MM.1S (cell line): ENCODE results near the gene SAV1.

ENCODE experiments used
- CTCF ChIP-seq: fragments of 300-600 bp; sonication (generic); IDR thresholded peaks from 2 replicates; pipeline ENCODE4 v1.5.1; 2016; ENCODE audit warnings: antibody characterized with exemption, low read length, mixed read lengths
- EZH2 ChIP-seq: fragments of 300-600 bp; sonication (generic); optimal IDR thresholded peaks from 2 replicates; pipeline ENCODE3; 2017; ENCODE audit warnings: low read depth, mild to moderate bottlenecking, antibody characterized with exemption, low read length, mixed read lengths
- EZH2phosphoT487 ChIP-seq: fragments of 300-600 bp; sonication (generic); IDR thresholded peaks from 2 replicates; pipeline ENCODE4 v1.6.1; 2018; ENCODE audit warnings: antibody characterized with exemption, low read length

DNA sequence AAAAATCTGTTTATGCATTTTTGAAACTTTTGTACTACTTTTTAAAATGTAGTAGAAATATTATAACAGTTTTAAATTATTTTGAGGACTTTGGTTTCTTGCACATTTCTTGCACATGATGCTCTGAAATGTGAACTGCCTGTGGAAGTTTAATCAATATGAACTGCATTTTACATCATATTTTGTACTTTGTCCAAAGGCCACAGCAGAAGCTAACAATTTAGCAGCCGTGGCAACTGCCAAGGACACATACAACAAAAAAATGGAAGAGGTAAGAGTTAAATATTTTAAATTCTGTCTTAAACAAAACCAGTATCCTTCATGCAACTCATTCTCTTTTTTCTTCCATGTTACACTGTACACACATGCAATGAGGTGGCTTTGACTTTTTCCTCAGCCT, 45.1 kb downstream of the SAV1 start:
- no peak for TF ChIP-seq CTCF
- no peak for TF ChIP-seq EZH2phosphoT487
- TF ChIP-seq EZH2: no peak
